Smooth muscle cell (in vitro differentiated cells): Measurements from ENCODE around the gene MYO1H. TPM values are rescaled to one million over a fixed set of nuclear protein-coding genes. Genes with fewer than 3 reads are reported as not detected.

Source experiments
- DNase-seq: peaks from one replicate; lab custom pipeline; 2025; ENCODE audit not compliant: unreplicated experiment; lab: John Stamatoyannopoulos, UW
- H2AFZ ChIP-seq: fragments of 200-600 bp; sonication (generic); 2 replicates; pipeline ENCODE4 v1.6.0; 2016; ENCODE audit warnings: antibody characterized with exemption, low read depth, mild to moderate bottlenecking
- H3F3A ChIP-seq: fragments of 200-600 bp; sonication (generic); 2 replicates; pipeline ENCODE4 v1.6.0; 2017; ENCODE audit warnings: antibody characterized with exemption, low read depth
- H3K27ac ChIP-seq: fragments of 200-600 bp; sonication (generic); 2 replicates; pipeline ENCODE4 v1.5.1; 2016; ENCODE audit warnings: low read depth, mild to moderate bottlenecking
- H3K27me3 ChIP-seq: fragments of 200-600 bp; sonication (generic); 2 replicates; pipeline ENCODE4 v1.6.1; 2016; ENCODE audit warnings: low read depth, mild to moderate bottlenecking
- H3K36me3 ChIP-seq: fragments of 200-600 bp; sonication (generic); 2 replicates; pipeline ENCODE4 v1.5.1; 2016; ENCODE audit warnings: low read depth
- H3K4me1 ChIP-seq: fragments of 200-600 bp; sonication (generic); 2 replicates; pipeline ENCODE4 v1.5.1; 2016; ENCODE audit warnings: low read depth
- H3K4me2 ChIP-seq: fragments of 200-600 bp; sonication (generic); 2 replicates; pipeline ENCODE4 v1.6.0; 2016; ENCODE audit warnings: mild to moderate bottlenecking
- H3K4me3 ChIP-seq: fragments of 200-600 bp; sonication (generic); 2 replicates; pipeline ENCODE4 v1.5.1; 2016; ENCODE audit warnings: mild to moderate bottlenecking
- H3K79me2 ChIP-seq: fragments of 200-600 bp; sonication (generic); 2 replicates; pipeline ENCODE4 v1.6.0; 2016; ENCODE audit warnings: low read depth, mild to moderate bottlenecking
- H3K9ac ChIP-seq: fragments of 200-600 bp; sonication (generic); 2 replicates; pipeline ENCODE4 v1.6.0; 2016; ENCODE audit warnings: low read depth
- H3K9me3 ChIP-seq: fragments of 200-600 bp; sonication (generic); replicated peaks from 2 replicates; pipeline ENCODE4 v1.5.1; 2016; ENCODE audit warnings: low read depth
- H4K20me1 ChIP-seq: fragments of 200-600 bp; sonication (generic); 2 replicates; pipeline ENCODE4 v1.6.0; 2016; ENCODE audit warnings: low read depth
- WGBS: methylation state at CpG from one replicate; pipeline ENCODE4 v1.1.7; 2016; ENCODE audit warnings: low lambda C conversion rate; 5-methylcytosine and 5-hydroxymethylcytosine counted together
- polyA plus RNA-seq: library from polyadenylated mRNA; unstranded; fragments of >200 nt; fragmentation: Nextera tagmentation; extraction: Ambion mirVana; gene quantifications from 2 replicates; pipeline ENCODE4 v1.2.1, GENCODE V29; 2016
- total RNA-seq: library from RNA; depleted of rRNA; stranded (reverse); fragments of >200 nt; gene quantifications from 2 replicates; pipeline ENCODE4 v1.2.3, GENCODE V29; 2014
- TF ChIP-seq, protein P1 (sequence below): fragments of 200-600 bp; sonication (generic); IDR thresholded peaks from 2 replicates; pipeline ENCODE4 v1.5.1; 2017; ENCODE audit warnings: borderline replicate concordance, mild to moderate bottlenecking, antibody characterized with exemption; ENCODE audit not compliant: insufficient read depth, poor library complexity, severe bottlenecking

The MYO1H gene
- total and polyA plus RNA-seq, 2 experiments from 2014 or later = 0.03 to 2.3 TPM

DNA sequence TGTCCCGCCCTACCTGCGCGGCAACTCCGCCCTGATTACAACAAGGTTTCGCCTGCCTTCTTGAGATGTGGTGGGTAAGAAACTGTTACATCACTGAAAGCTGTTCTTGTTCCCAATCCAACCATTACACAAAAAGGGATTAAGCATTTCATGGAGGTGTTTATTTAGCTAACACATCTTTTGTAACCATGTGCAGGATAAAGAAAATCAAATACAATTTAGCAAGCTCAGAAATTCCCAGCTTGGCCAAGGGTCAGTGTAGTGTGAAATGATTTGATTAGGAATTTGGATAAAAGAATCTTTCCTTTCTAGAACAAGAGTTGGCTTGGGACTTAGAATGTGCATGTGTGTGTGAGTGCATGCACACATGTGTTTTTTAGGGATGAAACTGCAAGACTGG lies 44.9 kb upstream of the MYO1H start:
- no peak overlapping the region for H3K27ac ChIP-seq
- no peak for DNase-seq
- H3K27me3 ChIP-seq = peaks cover 54% of the 10 kb centered on the region
- no peaks in the 10 kb centered on the region for H4K20me1 ChIP-seq
- H3K4me3 ChIP-seq = no peak overlapping the region
- H3K9ac ChIP-seq = no peak overlapping the region
- H3K36me3 ChIP-seq = no peaks in the 10 kb centered on the region
- TF ChIP-seq, protein P1, sequence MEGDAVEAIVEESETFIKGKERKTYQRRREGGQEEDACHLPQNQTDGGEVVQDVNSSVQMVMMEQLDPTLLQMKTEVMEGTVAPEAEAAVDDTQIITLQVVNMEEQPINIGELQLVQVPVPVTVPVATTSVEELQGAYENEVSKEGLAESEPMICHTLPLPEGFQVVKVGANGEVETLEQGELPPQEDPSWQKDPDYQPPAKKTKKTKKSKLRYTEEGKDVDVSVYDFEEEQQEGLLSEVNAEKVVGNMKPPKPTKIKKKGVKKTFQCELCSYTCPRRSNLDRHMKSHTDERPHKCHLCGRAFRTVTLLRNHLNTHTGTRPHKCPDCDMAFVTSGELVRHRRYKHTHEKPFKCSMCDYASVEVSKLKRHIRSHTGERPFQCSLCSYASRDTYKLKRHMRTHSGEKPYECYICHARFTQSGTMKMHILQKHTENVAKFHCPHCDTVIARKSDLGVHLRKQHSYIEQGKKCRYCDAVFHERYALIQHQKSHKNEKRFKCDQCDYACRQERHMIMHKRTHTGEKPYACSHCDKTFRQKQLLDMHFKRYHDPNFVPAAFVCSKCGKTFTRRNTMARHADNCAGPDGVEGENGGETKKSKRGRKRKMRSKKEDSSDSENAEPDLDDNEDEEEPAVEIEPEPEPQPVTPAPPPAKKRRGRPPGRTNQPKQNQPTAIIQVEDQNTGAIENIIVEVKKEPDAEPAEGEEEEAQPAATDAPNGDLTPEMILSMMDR = no peak
- H3K4me2 ChIP-seq = no peak overlapping the region
- no peaks in the 10 kb centered on the region for H3K79me2 ChIP-seq
- H3F3A ChIP-seq = no peaks in the 10 kb centered on the region
- no peaks in the 10 kb centered on the region for H3K9me3 ChIP-seq
- H3K4me1 ChIP-seq = no peaks in the 10 kb centered on the region
- WGBS = 57% methylated on average over 5 of the region's 5 CpGs
- no peak overlapping the region for H2AFZ ChIP-seq

DNA sequence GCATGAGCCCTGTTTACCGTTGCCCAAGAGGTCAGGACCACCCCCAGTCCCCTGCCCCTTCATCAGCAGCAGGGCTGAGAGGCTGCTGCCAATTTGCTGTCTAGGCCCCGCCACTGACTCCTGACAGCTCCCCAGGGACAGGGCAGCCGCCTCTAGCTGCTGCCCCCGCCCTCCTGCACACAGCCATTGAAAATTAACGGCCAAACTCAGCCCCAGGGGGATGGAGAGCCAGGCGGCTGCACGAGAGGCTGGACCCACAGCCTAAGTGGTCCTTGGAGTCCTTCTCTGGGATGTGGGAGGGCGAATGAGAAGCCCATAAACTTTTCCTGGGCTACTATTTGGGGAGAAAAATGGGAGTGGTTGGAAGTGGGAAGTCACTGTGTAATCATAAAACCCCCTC lies 43.2 kb upstream of the MYO1H start:
- Histone ChIP-seq H3K36me3 (no peaks in the 10 kb centered on the region), H3K4me3 (no peak overlapping the region), H4K20me1 (no peaks in the 10 kb centered on the region), H3K9me3 (no peaks in the 10 kb centered on the region), H3K4me2 (no peak overlapping the region), H3K9ac (no peak overlapping the region), H3K27ac (no peak overlapping the region), H3K27me3 (peaks cover 71% of the 10 kb centered on the region), H2AFZ (no peak overlapping the region), H3K79me2 (no peaks in the 10 kb centered on the region), H3F3A (no peaks in the 10 kb centered on the region), H3K4me1 (peaks cover 9% of the 10 kb centered on the region)
- 56% methylated on average over 8 of the region's 8 CpGs for WGBS
- no peak for DNase-seq
- TF ChIP-seq, protein P1 = no peak

DNA sequence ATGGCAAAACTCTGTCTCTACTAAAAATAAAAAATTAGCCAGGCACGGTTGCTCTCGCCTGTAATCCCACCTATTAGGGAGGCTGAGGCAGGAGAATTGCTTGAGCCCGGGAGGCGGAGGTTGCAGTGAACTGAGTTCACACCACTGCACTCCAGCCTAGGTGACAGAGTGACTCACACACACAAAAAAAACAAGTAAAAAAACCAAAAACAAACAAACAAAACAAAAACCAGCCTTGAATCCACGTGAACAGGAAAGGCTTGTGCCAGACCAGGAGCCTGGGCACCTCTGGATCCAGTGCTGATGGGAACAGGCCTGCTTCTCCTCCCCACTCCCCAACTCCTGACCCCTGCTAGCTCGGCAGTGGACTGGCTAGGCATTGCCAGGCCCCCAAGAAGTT lies 42.2 kb upstream of the MYO1H start:
- Histone ChIP-seq H3K27ac (no peak overlapping the region), H4K20me1 (no peaks in the 10 kb centered on the region), H2AFZ (no peak overlapping the region), H3K79me2 (no peaks in the 10 kb centered on the region), H3K9me3 (no peaks in the 10 kb centered on the region), H3K4me3 (no peak overlapping the region), H3K4me1 (peaks cover 9% of the 10 kb centered on the region), H3F3A (no peaks in the 10 kb centered on the region), H3K36me3 (no peaks in the 10 kb centered on the region), H3K4me2 (no peak overlapping the region), H3K27me3 (peaks cover 79% of the 10 kb centered on the region), H3K9ac (no peak overlapping the region)
- no peak for DNase-seq
- WGBS = 69% methylated on average over 6 of the region's 6 CpGs
- TF ChIP-seq, protein P1 = no peak

DNA sequence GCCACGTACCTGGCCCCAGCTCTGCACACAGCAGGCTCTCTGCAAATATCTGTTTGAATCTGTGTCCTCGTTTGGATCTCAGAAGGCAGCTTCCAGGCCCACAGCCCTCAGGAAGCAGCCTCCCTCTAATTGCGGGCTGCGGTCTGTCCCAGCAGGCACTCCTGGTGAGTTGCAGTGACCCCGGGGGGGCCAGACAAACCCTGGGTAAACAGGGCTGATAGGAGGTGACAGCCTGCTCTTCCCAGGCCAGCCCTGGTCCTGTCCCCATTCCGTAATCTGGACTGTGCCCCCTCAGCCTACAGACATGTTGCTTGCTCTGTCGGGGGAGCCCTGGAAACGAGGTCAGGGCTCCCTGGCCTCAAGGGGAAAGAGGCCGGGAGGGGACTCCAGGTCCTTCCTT lies 40.6 kb upstream of the MYO1H start:
- Histone ChIP-seq H3K36me3 (no peaks in the 10 kb centered on the region), H3K27ac (no peak overlapping the region), H3K9me3 (no peaks in the 10 kb centered on the region), H3K4me1 (peaks cover 9% of the 10 kb centered on the region), H3K79me2 (no peaks in the 10 kb centered on the region), H3K4me3 (no peak overlapping the region), H3K27me3 (peaks cover 90% of the 10 kb centered on the region), H3K9ac (no peak overlapping the region), H2AFZ (no peak overlapping the region), H3K4me2 (no peak overlapping the region), H4K20me1 (no peaks in the 10 kb centered on the region), H3F3A (no peaks in the 10 kb centered on the region)
- no peak for DNase-seq
- TF ChIP-seq, protein P1 = no peak
- WGBS = 63% methylated on average over 9 of the region's 9 CpGs
